ENCODE measurements around the gene KAZN.

The KAZN gene

DNA sequence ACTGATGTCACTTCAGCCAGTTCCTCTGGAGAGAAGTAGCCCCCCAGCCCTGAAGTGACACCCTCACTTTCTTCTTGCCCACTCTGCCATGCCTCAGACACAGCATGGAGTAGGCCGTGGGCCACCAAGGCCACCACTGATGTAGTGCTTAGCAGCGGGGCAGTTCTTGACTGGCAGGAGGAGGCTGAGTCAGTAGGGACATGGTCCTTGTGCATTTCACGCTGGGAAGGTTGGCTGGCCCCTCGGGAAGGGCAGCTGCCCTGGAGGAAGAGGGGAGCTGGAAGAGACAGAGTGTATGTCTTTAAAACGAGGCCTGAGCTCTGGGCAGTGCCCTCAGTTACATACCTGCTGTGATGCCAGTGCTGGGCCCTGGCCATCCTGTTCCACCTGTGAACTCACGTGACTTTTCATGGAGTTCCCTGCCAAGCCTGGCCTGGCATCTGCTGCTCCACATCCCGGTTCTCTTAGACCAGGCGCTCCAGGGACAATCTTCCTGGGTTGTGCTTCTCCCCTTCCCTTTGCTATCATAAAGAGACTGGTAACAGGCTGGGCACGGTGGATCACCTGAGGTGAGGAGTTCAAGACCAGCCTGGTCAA lies 396.5 kb downstream of the KAZN start:
- DNase-seq = no peak

GRCh38 chr1:14996133-14997050 lies 397.9 kb downstream of the KAZN start:
- no peak for DNase-seq

DNA sequence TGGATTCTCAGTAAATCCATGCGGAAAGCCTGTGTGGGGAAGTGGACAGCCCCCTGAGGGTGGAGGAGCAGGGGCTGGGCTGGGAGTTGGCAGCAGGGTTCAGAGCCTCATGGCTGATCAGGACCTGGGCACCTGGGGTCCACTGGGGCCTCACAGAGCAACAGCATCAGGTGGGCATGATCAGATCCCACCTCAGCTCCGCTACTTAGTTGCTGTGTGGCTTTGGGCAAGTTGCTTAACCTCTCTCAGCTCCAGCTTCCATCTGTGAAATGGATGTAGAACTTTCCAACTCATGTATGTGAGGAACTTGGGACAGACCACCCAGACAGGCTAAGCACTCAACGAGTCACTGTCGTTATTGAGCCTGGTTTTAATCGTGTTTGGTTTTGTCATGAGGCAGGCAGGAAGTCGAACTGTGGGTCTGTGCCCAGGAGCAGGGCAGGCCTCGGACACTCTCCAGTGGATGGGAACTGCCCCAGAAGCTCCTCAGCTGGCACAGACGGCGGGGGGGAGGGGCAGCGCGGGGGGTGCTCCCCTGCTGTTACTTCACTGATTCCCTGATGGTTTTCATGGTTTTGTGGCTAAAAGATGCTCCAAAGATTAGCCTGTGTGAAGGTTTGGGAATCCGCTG lies 399.3 kb downstream of the KAZN start:
- DNase-seq = no peak

DNA sequence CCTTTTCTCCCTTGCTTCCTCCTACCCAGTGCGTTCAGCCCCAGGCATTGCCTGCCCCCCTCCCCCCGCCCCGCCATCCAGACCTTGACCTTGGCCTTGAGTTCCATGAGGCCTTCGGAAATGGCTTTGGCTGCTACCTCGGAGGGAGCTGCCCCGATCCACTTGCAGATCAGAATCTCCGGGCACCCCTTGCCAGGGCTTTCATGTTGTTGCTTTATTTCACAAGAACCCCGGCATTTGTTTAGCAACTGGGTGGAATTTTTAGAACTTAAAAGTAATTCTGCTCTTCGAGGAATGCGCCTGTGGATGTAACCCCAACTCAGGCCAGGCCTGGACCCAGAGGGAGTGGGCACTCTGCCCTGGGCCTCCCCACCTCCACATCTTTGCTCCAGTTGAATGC lies 401.0 kb downstream of the KAZN start:
- DNase-seq = no peak

DNA sequence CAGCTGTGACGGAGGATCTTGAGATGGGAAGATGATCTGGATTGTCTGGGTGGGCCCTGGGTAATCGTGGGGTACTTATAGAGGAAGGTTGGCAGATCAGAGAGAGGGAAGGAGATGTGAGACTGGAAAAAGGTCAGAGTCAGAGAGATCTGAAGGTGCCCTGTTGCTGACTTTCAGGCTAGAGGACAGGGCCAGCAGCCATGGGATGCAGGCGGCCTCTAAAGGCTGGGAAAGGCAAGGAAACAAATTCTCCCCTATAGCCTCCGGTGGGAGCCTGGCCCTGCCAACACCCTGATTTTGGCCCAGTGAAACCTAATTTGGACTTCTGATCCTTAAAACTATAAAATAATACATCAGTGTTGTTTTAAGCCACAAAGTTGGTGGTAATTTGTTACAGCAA lies 401.5 kb downstream of the KAZN start:
- no peak for DNase-seq

- no peak for DNase-seq
These were observed 402.2 kb downstream of the KAZN start for GRCh38 chr1:15000671-15001070.

DNA sequence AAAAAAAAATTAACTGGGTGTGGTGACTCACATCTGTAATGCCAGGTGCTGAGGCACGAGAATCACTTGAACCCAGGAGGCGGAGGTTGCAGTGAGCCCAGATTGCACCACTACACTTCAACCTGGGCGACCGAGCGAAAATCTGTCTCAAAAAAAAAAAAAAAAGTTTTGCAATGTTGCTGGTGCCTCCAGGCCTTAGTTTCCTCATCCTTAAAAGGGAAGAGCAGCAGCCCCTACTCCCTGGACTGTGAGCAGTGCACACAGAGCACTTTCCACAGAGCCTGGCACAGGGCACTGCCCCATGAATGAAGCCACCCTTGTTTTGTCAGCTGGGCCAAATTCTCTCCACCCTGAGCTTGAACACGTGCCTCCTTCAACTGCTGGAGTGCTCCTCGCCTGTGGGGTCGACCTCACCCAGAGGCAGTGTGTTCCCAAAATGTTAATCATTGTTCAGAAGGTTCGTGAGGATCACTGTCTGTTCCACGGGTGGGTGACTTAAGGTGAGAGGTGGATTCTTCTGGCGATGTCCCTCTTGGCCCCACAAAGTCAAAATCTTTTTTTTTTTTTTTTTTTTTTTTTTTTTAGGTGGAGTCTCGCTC lies 402.9 kb downstream of the KAZN start:
- no peak for DNase-seq

DNA sequence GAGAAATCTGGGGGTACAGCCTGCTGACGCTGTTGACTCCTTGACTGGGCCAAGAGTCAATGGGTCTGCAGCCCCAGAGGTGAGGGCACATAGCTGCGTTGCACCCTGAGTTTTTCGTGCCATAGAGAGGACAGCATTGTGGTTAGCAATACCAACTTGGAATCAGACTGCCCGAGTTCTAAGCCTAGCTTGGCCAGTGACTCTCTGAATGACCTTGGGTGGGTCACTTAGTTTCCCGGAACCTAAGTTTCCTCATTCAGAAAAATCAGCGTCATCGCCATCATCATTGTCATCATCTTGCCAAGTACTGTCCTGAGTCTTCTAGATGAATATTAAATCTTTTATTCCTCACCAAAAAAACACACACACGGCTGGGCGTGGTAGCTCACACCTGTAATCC lies 403.8 kb downstream of the KAZN start:
- no peak for DNase-seq

DNA sequence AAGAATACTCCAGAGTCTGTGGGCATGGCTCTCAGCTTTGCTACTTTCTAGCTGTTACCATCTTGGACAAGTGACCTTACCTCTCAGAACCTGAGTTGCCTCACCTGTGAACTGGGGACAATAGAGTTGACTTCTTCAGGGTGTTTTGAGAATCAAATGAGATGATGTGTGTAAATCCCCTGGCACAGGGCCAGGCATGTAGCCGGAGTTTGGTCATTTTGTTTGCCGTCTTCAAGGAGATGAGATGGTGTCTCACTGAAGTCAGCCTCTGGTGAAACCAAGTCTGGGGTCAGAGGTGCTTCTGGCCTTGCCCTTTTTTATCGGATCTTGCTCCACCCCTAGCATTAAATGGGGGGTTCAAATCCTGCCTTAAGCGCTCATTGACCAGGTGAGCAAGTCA lies 405.9 kb downstream of the KAZN start:
- DNase-seq = no peak

GRCh38 chr1:15005116-15005515 lies 406.6 kb downstream of the KAZN start:
- no peak for DNase-seq

- DNase-seq = no peak
These were observed 408.9 kb downstream of the KAZN start for GRCh38 chr1:15007368-15007767.

- DNase-seq = no peak
These were observed 409.4 kb downstream of the KAZN start for GRCh38 chr1:15007842-15008241.

GRCh38 chr1:15008783-15009729 lies 410.6 kb downstream of the KAZN start:
- no peak for DNase-seq

GRCh38 chr1:15011160-15011559 lies 412.7 kb downstream of the KAZN start:
- no peak for DNase-seq

- no peak for DNase-seq
These were observed 413.2 kb downstream of the KAZN start for GRCh38 chr1:15011661-15012060.

DNA sequence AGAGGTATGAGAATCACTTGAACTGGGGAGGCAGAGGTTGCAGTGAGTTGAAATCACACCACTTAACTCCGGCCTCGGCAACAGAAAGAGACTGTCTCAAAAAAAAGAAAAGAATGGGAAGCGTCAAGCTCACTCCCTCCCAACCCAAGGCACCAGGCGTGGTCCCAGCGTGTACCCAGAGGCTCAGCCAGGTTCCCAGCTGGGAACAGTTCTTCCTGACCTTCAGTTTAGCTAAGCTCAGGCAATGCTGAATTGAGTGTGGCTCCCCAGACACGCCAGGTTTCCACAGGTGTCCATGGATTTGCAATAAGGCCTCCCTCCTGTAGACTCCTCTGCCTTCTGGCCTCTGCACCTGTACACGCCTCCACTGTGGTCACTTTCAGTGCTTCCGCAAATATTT lies 414.3 kb downstream of the KAZN start:
- DNase-seq = no peak

GRCh38 chr1:15013767-15014166 lies 415.3 kb downstream of the KAZN start:
- no peak for DNase-seq

DNA sequence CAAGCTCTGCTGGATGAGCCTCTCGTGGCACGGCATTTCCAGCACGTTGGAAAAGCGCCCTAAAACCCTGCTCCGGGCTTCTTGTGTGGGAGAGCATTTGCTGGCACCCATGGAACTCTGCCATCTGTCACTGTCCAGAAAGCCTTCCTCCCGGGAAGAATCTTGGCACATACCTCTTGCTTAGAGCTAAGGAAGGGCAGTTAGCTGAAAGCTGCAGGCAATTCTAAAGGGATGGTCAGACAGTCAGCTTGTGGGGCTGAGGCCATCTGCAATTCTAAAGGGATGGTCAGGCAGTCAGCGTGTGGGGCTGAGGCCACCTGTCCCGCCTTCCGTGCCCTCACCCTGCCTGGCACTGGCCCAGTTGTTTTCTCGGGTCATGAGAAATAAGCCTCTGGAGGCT lies 416.0 kb downstream of the KAZN start:
- DNase-seq = no peak

- DNase-seq = no peak
These were observed 417.5 kb downstream of the KAZN start for GRCh38 chr1:15016001-15016400.

DNA sequence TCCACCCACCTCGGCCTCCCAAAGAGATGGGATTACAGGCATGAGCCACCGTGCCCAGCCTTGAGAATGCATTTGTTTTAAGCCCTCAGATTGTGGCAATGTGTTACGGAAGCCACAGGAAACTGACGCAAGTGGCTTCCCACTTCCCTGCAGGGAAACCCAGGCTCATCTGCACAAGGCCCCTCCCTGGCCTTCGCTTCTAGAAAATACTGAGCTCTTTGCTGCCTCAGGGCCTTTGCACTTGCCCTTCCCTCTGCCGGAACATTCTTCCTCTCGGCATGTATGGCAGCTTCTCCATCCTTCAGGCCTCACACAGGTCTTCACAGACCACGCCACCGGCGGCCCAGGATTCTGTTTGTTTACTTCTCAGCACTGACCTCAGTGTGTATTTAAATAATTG lies 418.0 kb downstream of the KAZN start:
- no peak for DNase-seq

GRCh38 chr1:15017120-15017519 lies 418.6 kb downstream of the KAZN start:
- DNase-seq = no peak

DNA sequence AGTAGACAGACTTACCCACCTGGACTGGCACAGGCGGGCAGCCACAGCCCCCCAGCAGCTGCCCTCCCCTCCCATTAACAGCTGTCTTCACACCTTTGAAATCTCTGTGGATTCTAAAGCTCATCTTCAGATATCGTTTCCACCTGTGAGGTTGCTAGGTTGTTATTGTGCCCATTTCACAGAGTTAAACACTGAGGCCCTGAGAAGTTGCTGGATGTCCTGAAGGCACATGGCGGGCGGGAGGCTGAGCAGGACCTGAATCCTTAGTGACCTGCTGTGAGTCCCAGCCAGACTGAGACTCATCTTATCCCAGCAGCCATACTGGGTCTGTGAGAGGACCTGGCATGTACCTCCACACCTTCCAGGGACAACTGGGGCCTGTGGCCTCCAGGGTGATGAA lies 420.3 kb downstream of the KAZN start:
- DNase-seq = no peak
